Esophagus (tissue), 2 donors: ENCODE results near the gene RPRD1A. TPM values are rescaled to one million over a fixed set of nuclear protein-coding genes. Genes with fewer than 3 reads are reported as not detected.
"Not testable (repeated sequence)": the region's sequence is repeated elsewhere in the genome, so short reads cannot be mapped to it uniquely, and the experiment has no call there.

Source experiments
- H3K27ac ChIP-seq, 2 donors: one replicate each; pipeline ENCODE4 v1.5.1; 2013; ENCODE audit warnings: low read depth in 2 of 2, mild to moderate bottlenecking in 2 of 2, inconsistent platforms in 1 of 2, low read length in 1 of 2, moderate library complexity in 1 of 2
- H3K27me3 ChIP-seq, 2 donors: one replicate each; pipeline ENCODE4 v1.6.1; 2013; ENCODE audit warnings: low read length in 2 of 2, control low read depth in 1 of 2, mild to moderate bottlenecking in 1 of 2; ENCODE audit not compliant: insufficient read depth in 2 of 2, control insufficient read depth in 1 of 2
- H3K36me3 ChIP-seq, 2 donors: one replicate each; pipeline ENCODE4 v1.6.1; 2013; ENCODE audit warnings: low read length in 1 of 2; ENCODE audit not compliant: control insufficient read depth in 2 of 2, insufficient read depth in 2 of 2
- H3K4me1 ChIP-seq, 2 donors: one replicate each; pipeline ENCODE4 v1.6.1; 2013; ENCODE audit warnings: low read length in 1 of 2; ENCODE audit not compliant: control insufficient read depth in 2 of 2, insufficient read depth in 2 of 2
- H3K4me3 ChIP-seq, 2 donors: one replicate each; pipeline ENCODE4 v1.5.1; 2013; ENCODE audit warnings: low read length in 2 of 2, mild to moderate bottlenecking in 2 of 2, low read depth in 1 of 2, moderate library complexity in 1 of 2
- H3K9me3 ChIP-seq, 2 donors: one replicate each; pipeline ENCODE4 v1.6.1; 2013; ENCODE audit warnings: mild to moderate bottlenecking in 2 of 2, low read depth in 1 of 2, low read length in 1 of 2, moderate library complexity in 1 of 2; ENCODE audit not compliant: control insufficient read depth in 2 of 2, insufficient read depth in 1 of 2
- WGBS, 2 donors: extraction: QIAGEN DNeasy Blood & Tissue Kit; methylation state at CpG; one replicate each; pipeline ENCODE4 v1.1.7; 2013; 5-methylcytosine and 5-hydroxymethylcytosine counted together
- polyA plus RNA-seq, 2 donors: library from polyadenylated mRNA; stranded (reverse); fragments of 200-250 nt; gene quantifications; one replicate each; pipeline ENCODE4 v1.2.3, GENCODE V29; 2013
- donor health status: healthy with polysubstance abuse.
- donor health status: Bipolar disorder and iron deficiency.

RPRD1A gene
- polyA plus RNA-seq, 2 donors: 14.8 to 15.0 TPM

DNA sequence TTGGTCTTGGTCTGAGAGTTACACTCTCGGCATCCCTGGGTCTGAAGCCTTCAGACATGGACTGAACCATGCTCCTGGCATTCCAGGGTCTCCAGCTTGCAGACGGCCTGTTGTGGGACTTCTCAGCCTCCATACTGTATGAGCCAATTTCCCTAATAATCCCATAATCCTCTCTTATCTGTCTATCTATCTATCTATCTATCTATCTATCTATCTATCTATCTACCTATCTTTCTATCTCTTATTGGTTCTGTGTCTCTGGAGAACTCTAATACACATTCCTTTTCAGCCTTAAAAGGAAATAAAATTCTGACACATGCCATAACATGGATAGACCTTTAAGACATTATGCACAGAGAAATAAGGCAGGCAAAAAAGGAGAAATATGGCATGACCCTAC is 37.4 kb upstream of the RPRD1A start:
- H3K27me3 ChIP-seq: no peaks in the 10 kb centered on the region
- WGBS, 2 donors: 90 to 100% methylated on average over 2 of the region's 2 CpGs
- no peak overlapping the region for H3K27ac ChIP-seq
- no peaks in the 10 kb centered on the region for H3K9me3 ChIP-seq
- H3K4me1 ChIP-seq: no peaks in the 10 kb centered on the region
- no peak overlapping the region for H3K4me3 ChIP-seq
- peaks cover 0 to 3% of the 10 kb centered on the region in 2 donors for H3K36me3 ChIP-seq

DNA sequence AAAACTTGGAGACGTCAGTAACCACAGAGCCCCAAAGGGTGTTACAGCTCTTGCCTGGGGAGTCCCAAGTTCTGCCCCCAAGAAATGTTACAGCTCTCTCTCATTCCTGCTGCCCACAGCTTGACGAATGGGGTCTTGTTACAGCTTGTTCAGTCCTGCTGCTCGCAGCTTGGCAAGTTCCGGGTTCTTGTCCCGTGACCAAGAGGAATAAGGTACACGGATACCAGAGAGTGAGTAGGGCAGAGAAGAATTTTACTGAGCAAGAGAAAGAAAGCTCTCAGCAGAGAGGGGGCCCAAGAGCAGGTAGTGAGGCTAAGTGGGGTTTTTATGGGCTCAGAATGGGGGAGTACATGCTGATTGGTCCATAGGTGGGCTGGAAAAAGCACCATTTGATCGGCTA is 34.6 kb upstream of the RPRD1A start:
- H3K36me3 ChIP-seq: no peaks in the 10 kb centered on the region
- no peaks in the 10 kb centered on the region for H3K4me1 ChIP-seq
- no peak overlapping the region for H3K27ac ChIP-seq
- no peak overlapping the region for H3K4me3 ChIP-seq
- no peaks in the 10 kb centered on the region for H3K27me3 ChIP-seq
- WGBS, 2 donors: 91 to 92% methylated on average over 7 of the region's 7 CpGs
- H3K9me3 ChIP-seq: no peaks in the 10 kb centered on the region

DNA sequence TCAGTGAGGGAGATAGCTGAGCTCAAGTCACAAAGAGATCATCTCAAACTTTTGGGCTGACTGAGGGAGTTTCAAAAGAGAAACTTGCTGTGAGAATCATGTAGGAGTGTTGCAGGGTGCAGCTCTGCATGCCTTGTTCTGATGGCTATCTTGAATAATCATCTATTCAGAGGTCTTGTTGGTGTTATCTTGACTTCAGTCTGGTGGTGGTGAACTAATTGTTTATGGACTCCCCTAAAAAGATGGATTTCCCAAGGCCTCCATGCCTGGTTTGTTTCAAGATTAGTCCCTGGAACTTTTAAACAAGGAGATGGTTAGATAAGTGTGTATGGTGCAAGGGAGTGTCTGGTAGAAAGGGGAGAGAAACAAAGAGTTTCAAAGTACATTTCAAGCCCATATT is 32.0 kb upstream of the RPRD1A start:
- no peaks in the 10 kb centered on the region for H3K27me3 ChIP-seq
- no peaks in the 10 kb centered on the region for H3K9me3 ChIP-seq
- no peak overlapping the region for H3K27ac ChIP-seq
- H3K4me3 ChIP-seq: no peak overlapping the region
- H3K4me1 ChIP-seq: no peaks in the 10 kb centered on the region
- H3K36me3 ChIP-seq: no peaks in the 10 kb centered on the region

GRCh38 chr18:36096955-36097354 is 29.6 kb upstream of the RPRD1A start:
- H3K4me1 ChIP-seq: no peaks in the 10 kb centered on the region
- no peaks in the 10 kb centered on the region for H3K36me3 ChIP-seq
- no peak overlapping the region for H3K4me3 ChIP-seq
- no peaks in the 10 kb centered on the region for H3K27me3 ChIP-seq
- H3K9me3 ChIP-seq: no peaks in the 10 kb centered on the region
- H3K27ac ChIP-seq: no peak overlapping the region

DNA sequence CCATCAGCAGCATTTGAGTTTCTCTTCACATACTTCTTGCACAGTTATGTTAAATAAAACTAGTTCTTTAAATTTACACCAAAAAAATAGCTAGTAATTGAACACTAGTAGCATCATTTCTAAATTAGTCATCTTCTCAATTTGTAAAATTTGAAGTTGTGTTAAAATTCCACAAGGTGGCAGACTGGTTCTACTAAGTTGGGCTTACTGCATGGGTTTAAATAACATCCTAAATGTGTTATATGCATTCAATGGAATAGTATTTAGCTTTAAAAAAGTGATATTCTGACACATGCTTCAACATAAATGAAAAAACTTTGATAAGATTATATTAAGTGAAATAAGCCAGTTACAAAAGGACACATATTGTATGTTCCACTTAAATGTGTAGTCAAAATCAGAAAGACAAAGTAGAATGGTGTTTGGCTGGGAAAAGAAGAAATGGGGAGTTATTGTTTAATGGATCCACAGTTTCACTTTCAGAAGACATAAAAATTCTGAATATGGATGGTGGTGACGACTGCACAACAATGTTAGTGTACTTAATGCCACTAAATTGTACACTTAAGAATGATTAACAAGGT is 28.7 kb upstream of the RPRD1A start:
- Histone ChIP-seq H3K9me3 (no peaks in the 10 kb centered on the region), H3K4me1 (no peaks in the 10 kb centered on the region)
- 27 to 34% methylated on average over 1 of the region's 1 CpG for WGBS, 2 donors

GRCh38 chr18:36094431-36094830 is 27.1 kb upstream of the RPRD1A start:
- Histone ChIP-seq H3K4me1 (no peaks in the 10 kb centered on the region), H3K4me3 (no peak overlapping the region), H3K27me3 (no peaks in the 10 kb centered on the region), H3K9me3 (no peaks in the 10 kb centered on the region), H3K27ac (no peak overlapping the region), H3K36me3 (no peaks in the 10 kb centered on the region)
- 50 to 60% methylated on average over 3 of the region's 3 CpGs for WGBS, 2 donors

More for the DNA sequence above, 28.7 kb upstream of the RPRD1A start:
- Histone ChIP-seq H3K27me3 (no peaks in the 10 kb centered on the region), H3K27ac (no peak overlapping the region), H3K36me3 (no peaks in the 10 kb centered on the region), H3K4me3 (no peak overlapping the region)

DNA sequence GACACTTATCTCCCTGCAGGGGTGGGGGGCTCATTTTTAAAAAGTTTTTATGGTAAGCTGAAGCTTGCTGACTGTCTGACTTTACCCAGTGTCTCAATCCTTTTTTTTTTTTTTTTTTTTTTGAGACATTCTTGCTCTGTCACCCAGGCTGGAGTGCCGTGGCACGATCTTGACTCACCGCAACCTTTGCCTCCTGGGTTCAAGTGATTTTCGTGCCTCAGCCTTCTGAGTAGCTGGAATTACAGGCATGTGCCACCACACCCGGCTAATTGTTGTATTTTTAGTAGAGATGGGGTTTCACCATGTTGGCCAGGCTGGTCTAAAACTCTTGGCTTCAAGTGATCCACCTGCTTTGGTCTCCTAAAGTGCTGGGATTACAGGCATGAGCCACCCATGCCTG is 24.8 kb upstream of the RPRD1A start:
- not testable (repeated sequence) for H3K4me1 ChIP-seq, H3K9me3 ChIP-seq, H3K36me3 ChIP-seq, H3K4me3 ChIP-seq, H3K27me3 ChIP-seq, H3K27ac ChIP-seq
- WGBS, 2 donors: 71 to 76% methylated on average over 5 of the region's 5 CpGs

GRCh38 chr18:36089001-36089400 is 21.6 kb upstream of the RPRD1A start:
- 73 to 74% methylated on average over 6 of the region's 6 CpGs for WGBS, 2 donors

DNA sequence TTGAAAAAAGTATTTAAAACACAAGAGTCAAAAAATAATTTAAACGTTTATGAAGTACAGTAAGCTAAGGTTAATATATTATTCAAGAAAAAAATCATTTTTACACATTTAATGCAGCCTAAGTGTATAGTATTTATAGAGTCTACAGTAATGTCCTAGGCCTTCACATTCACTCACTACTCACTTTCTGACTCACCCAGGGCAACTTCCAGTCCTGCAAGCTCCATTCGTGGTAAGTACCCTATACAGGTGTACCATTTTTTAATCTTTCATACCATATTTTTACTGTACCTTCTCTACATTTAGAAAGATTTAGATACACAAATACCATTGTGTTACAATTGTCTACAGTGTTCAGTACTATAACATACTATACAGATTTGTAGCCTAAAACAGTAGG is 20.9 kb upstream of the RPRD1A start:
- Histone ChIP-seq H3K4me1 (no peaks in the 10 kb centered on the region), H3K4me3 (no peak overlapping the region), H3K27ac (no peak overlapping the region), H3K9me3 (no peaks in the 10 kb centered on the region), H3K27me3 (no peaks in the 10 kb centered on the region), H3K36me3 (no peaks in the 10 kb centered on the region)
- 65 to 68% methylated on average over 2 of the region's 2 CpGs for WGBS, 2 donors

More at GRCh38 chr18:36089001-36089400, 21.6 kb upstream of the RPRD1A start:
- Histone ChIP-seq H3K4me1 (no peaks in the 10 kb centered on the region), H3K4me3 (no peak overlapping the region), H3K27ac (no peak overlapping the region), H3K36me3 (no peaks in the 10 kb centered on the region), H3K27me3 (no peaks in the 10 kb centered on the region), H3K9me3 (no peaks in the 10 kb centered on the region)

DNA sequence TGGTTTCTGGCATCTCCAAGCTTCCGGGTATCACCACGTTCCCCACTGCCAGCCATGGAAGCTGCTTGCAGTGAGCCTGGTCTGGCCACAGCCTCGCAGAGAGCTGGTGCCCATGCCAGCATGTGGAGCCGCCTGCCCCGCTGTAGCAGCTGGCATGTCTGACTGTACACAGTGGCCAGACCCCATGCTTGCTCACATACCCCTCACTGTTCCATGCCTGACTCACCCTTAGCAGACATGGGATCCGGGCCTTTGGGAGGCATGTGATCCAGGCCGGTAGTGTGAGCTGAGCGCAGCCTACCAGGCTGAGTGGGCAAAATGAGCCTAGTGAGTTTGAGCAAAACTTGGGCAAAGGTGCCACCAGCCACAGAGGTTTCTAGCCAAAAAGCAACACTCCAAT is 18.8 kb upstream of the RPRD1A start:
- Histone ChIP-seq H3K4me3 (no peak overlapping the region), H3K27ac (no peak overlapping the region), H3K4me1 (no peaks in the 10 kb centered on the region), H3K9me3 (no peaks in the 10 kb centered on the region), H3K27me3 (no peaks in the 10 kb centered on the region), H3K36me3 (no peaks in the 10 kb centered on the region)
- WGBS, 2 donors: 82% methylated on average over 8 of the region's 8 CpGs
